RWPE2 (cell line): Measurements from ENCODE around the gene DUSP7.

Experiments used
- ATAC-seq: fragments of 200-7000 bp; cut with Tn5 transposase; 3 replicates; pipeline ENCODE4 v1.9.1; 2021; ENCODE audit warnings: low read depth
- DNase-seq: peaks from one replicate; pipeline ENCODE4 v3.0.0-alpha.2; 2020; ENCODE audit warnings: low spot score
- H3K27ac ChIP-seq: fragments of 450-650 bp; 2 replicates; pipeline ENCODE4 v1.5.1; 2017; ENCODE audit warnings: mild to moderate bottlenecking; ENCODE audit not compliant: poor library complexity, severe bottlenecking
- H3K27me3 ChIP-seq: fragments of 250-450 bp; sonication (Bioruptor Pico); 2 replicates; pipeline ENCODE4 v1.5.1; 2021; ENCODE audit warnings: mild to moderate bottlenecking, moderate library complexity; ENCODE audit not compliant: insufficient read depth, poor library complexity, severe bottlenecking
- H3K36me3 ChIP-seq: fragments of 250-450 bp; sonication (Bioruptor Pico); 2 replicates; pipeline ENCODE4 v1.5.1; 2020; ENCODE audit warnings: low read depth, mild to moderate bottlenecking, moderate library complexity
- H3K4me1 ChIP-seq: fragments of 250-450 bp; sonication (Bioruptor Pico); 2 replicates; pipeline ENCODE4 v1.5.1; 2021; ENCODE audit warnings: mild to moderate bottlenecking, moderate library complexity; ENCODE audit not compliant: insufficient read depth, poor library complexity, severe bottlenecking
- H3K4me3 ChIP-seq: fragments of 250-450 bp; sonication (Bioruptor Pico); 2 replicates; pipeline ENCODE4 v1.5.1; 2021; ENCODE audit warnings: mild to moderate bottlenecking, moderate library complexity; ENCODE audit not compliant: severe bottlenecking
- H3K9me3 ChIP-seq: fragments of 250-450 bp; sonication (Bioruptor Pico); 2 replicates; pipeline ENCODE4 v1.5.1; 2021; ENCODE audit warnings: mild to moderate bottlenecking, moderate library complexity; ENCODE audit not compliant: severe bottlenecking
- TF ChIP-seq, protein P1 (sequence below): fragments of 450-650 bp; IDR thresholded peaks from one replicate; pipeline ENCODE4 v1.5.1; 2017; ENCODE audit warnings: mild to moderate bottlenecking, moderate library complexity; ENCODE audit not compliant: poor library complexity, severe bottlenecking

The DUSP7 gene

DNA sequence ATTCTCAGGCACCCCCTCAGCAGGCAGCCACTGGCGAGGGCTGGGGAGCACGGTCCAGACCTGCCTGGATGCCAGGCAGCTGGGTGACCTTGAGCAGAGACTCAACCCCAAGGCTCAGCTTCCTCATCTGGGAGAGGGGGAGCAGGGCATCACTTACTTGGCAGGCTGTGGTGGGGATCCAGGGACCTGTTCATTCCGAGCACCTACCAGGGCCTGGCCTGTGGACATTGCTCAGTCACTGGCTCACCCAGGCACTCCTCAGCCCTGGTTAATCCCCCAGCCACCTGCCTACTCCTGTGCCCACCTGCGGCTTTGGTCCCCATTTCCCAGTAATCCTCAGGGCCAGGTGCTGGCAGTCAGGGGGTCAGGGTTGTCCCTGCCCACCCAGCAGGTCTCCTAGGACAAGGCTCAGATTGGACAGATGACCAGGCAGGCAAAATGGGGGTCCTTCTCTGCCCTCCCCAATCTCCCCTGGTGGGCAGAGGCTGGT, 51.4 kb downstream of the DUSP7 start:
- TF ChIP-seq, protein P1, sequence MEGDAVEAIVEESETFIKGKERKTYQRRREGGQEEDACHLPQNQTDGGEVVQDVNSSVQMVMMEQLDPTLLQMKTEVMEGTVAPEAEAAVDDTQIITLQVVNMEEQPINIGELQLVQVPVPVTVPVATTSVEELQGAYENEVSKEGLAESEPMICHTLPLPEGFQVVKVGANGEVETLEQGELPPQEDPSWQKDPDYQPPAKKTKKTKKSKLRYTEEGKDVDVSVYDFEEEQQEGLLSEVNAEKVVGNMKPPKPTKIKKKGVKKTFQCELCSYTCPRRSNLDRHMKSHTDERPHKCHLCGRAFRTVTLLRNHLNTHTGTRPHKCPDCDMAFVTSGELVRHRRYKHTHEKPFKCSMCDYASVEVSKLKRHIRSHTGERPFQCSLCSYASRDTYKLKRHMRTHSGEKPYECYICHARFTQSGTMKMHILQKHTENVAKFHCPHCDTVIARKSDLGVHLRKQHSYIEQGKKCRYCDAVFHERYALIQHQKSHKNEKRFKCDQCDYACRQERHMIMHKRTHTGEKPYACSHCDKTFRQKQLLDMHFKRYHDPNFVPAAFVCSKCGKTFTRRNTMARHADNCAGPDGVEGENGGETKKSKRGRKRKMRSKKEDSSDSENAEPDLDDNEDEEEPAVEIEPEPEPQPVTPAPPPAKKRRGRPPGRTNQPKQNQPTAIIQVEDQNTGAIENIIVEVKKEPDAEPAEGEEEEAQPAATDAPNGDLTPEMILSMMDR, result no peak
- Histone ChIP-seq H3K27me3 (no peaks in the 10 kb centered on the region), H3K4me1 (no peaks in the 10 kb centered on the region), H3K27ac (peak overlapping the region; percentile 14), H3K36me3 (no peaks in the 10 kb centered on the region), H3K9me3 (no peaks in the 10 kb centered on the region), H3K4me3 (no peak overlapping the region)
- ATAC-seq (no peak), DNase-seq (no peak)

- TF ChIP-seq, protein P1, result peak; percentile 40
- no peaks in the 10 kb centered on the region for H3K36me3 ChIP-seq
- H3K9me3 ChIP-seq, result no peaks in the 10 kb centered on the region
- no peaks in the 10 kb centered on the region for H3K27me3 ChIP-seq
- H3K4me3 ChIP-seq, result no peak overlapping the region
- no peak for ATAC-seq
- no peak overlapping the region for H3K27ac ChIP-seq
- DNase-seq, result no peak
- H3K4me1 ChIP-seq, result no peaks in the 10 kb centered on the region
These were observed 52.1 kb downstream of the DUSP7 start for GRCh38 chr3:52004163-52004787.

DNA sequence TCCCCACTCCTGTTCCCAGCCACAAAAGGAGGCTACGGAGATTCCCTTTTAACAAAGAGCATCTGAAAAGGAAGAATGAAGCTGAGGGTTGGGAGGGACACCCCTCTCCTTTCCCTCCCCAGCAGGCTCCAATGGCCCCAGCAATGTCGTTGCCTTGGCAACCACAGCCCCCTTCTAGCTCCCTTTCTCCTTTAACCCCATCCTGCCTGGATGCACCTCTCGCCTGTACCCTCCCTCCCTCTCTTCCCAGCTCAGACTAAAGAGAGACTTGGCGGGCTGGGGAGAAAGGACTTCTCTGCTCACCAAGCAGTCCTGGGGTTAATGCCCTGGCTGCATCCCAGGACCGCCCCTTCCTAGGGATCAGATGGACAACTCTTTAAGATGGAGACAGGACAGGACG, 53.6 kb downstream of the DUSP7 start:
- H3K4me3 ChIP-seq, result no peak overlapping the region
- TF ChIP-seq, protein P1, result no peak

GRCh38 chr3:52001443-52001974, 54.9 kb downstream of the DUSP7 start:
- no peak overlapping the region for H3K27ac ChIP-seq
- TF ChIP-seq, protein P1, result peak; percentile 95
- no peaks in the 10 kb centered on the region for H3K36me3 ChIP-seq
- no peaks in the 10 kb centered on the region for H3K27me3 ChIP-seq
- H3K4me3 ChIP-seq, result no peak overlapping the region
- no peaks in the 10 kb centered on the region for H3K9me3 ChIP-seq
- DNase-seq (no peak), ATAC-seq (peak; percentile 82)
- peaks cover 10% of the 10 kb centered on the region for H3K4me1 ChIP-seq

More for the DNA sequence above, 53.6 kb downstream of the DUSP7 start:
- no peak overlapping the region for H3K27ac ChIP-seq
- H3K9me3 ChIP-seq, result no peaks in the 10 kb centered on the region
- no peak for DNase-seq
- peaks cover 7% of the 10 kb centered on the region for H3K4me1 ChIP-seq
- no peak for ATAC-seq
- no peaks in the 10 kb centered on the region for H3K27me3 ChIP-seq
- H3K36me3 ChIP-seq, result no peaks in the 10 kb centered on the region

DNA sequence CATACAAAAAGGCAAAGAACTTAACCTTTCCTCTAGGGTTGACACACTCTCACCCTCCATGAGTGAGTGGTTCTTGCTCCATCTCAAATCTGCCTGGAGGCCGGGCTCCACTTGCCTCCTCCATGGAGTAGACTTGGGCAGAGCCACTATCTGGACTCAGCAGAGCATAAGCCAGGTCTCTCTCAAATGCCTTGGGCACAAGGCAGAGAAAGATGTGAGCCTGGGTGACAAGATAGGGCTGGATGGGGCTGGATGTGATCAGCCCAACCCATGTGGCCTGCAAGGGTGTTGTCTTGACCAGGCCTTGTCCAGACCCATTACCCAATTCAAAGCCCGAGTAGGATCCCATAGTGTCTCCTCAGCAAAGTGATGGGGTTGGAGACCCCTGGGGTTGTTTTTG, 56.5 kb downstream of the DUSP7 start:
- H3K27ac ChIP-seq, result no peak overlapping the region
- no peaks in the 10 kb centered on the region for H3K9me3 ChIP-seq
- TF ChIP-seq, protein P1, result no peak
- H3K36me3 ChIP-seq, result peaks cover 6% of the 10 kb centered on the region
- DNase-seq (no peak), ATAC-seq (no peak)
- peaks cover 10% of the 10 kb centered on the region for H3K4me1 ChIP-seq
- no peak overlapping the region for H3K4me3 ChIP-seq
- H3K27me3 ChIP-seq, result no peaks in the 10 kb centered on the region
